Smooth muscle cell (in vitro differentiated cells): ENCODE measurements around the gene ZNRD2. TPM values are rescaled to one million over a fixed set of nuclear protein-coding genes. Genes with fewer than 3 reads are reported as not detected.

Source experiments
- DNase-seq: peaks from one replicate; lab custom pipeline; 2025; ENCODE audit not compliant: unreplicated experiment; lab: John Stamatoyannopoulos, UW
- H2AFZ ChIP-seq: fragments of 200-600 bp; sonication (generic); 2 replicates; pipeline ENCODE4 v1.6.0; 2016; ENCODE audit warnings: antibody characterized with exemption, low read depth, mild to moderate bottlenecking
- H3F3A ChIP-seq: fragments of 200-600 bp; sonication (generic); 2 replicates; pipeline ENCODE4 v1.6.0; 2017; ENCODE audit warnings: antibody characterized with exemption, low read depth
- H3K27ac ChIP-seq: fragments of 200-600 bp; sonication (generic); 2 replicates; pipeline ENCODE4 v1.5.1; 2016; ENCODE audit warnings: low read depth, mild to moderate bottlenecking
- H3K27me3 ChIP-seq: fragments of 200-600 bp; sonication (generic); 2 replicates; pipeline ENCODE4 v1.6.1; 2016; ENCODE audit warnings: low read depth, mild to moderate bottlenecking
- H3K36me3 ChIP-seq: fragments of 200-600 bp; sonication (generic); 2 replicates; pipeline ENCODE4 v1.5.1; 2016; ENCODE audit warnings: low read depth
- H3K4me1 ChIP-seq: fragments of 200-600 bp; sonication (generic); 2 replicates; pipeline ENCODE4 v1.5.1; 2016; ENCODE audit warnings: low read depth
- H3K4me2 ChIP-seq: fragments of 200-600 bp; sonication (generic); 2 replicates; pipeline ENCODE4 v1.6.0; 2016; ENCODE audit warnings: mild to moderate bottlenecking
- H3K4me3 ChIP-seq: fragments of 200-600 bp; sonication (generic); 2 replicates; pipeline ENCODE4 v1.5.1; 2016; ENCODE audit warnings: mild to moderate bottlenecking
- H3K79me2 ChIP-seq: fragments of 200-600 bp; sonication (generic); 2 replicates; pipeline ENCODE4 v1.6.0; 2016; ENCODE audit warnings: low read depth, mild to moderate bottlenecking
- H3K9ac ChIP-seq: fragments of 200-600 bp; sonication (generic); 2 replicates; pipeline ENCODE4 v1.6.0; 2016; ENCODE audit warnings: low read depth
- H3K9me3 ChIP-seq: fragments of 200-600 bp; sonication (generic); replicated peaks from 2 replicates; pipeline ENCODE4 v1.5.1; 2016; ENCODE audit warnings: low read depth
- H4K20me1 ChIP-seq: fragments of 200-600 bp; sonication (generic); 2 replicates; pipeline ENCODE4 v1.6.0; 2016; ENCODE audit warnings: low read depth
- WGBS: methylation state at CpG from one replicate; pipeline ENCODE4 v1.1.7; 2016; ENCODE audit warnings: low lambda C conversion rate; 5-methylcytosine and 5-hydroxymethylcytosine counted together
- polyA plus RNA-seq: library from polyadenylated mRNA; unstranded; fragments of >200 nt; fragmentation: Nextera tagmentation; extraction: Ambion mirVana; gene quantifications from 2 replicates; pipeline ENCODE4 v1.2.1, GENCODE V29; 2016
- total RNA-seq: library from RNA; depleted of rRNA; stranded (reverse); fragments of >200 nt; gene quantifications from 2 replicates; pipeline ENCODE4 v1.2.3, GENCODE V29; 2014
- TF ChIP-seq, protein P1 (sequence below): fragments of 200-600 bp; sonication (generic); IDR thresholded peaks from 2 replicates; pipeline ENCODE4 v1.5.1; 2017; ENCODE audit warnings: borderline replicate concordance, mild to moderate bottlenecking, antibody characterized with exemption; ENCODE audit not compliant: insufficient read depth, poor library complexity, severe bottlenecking

The ZNRD2 gene
- total and polyA plus RNA-seq, 2 experiments from 2014 or later = 55.5 to 105 TPM

DNA sequence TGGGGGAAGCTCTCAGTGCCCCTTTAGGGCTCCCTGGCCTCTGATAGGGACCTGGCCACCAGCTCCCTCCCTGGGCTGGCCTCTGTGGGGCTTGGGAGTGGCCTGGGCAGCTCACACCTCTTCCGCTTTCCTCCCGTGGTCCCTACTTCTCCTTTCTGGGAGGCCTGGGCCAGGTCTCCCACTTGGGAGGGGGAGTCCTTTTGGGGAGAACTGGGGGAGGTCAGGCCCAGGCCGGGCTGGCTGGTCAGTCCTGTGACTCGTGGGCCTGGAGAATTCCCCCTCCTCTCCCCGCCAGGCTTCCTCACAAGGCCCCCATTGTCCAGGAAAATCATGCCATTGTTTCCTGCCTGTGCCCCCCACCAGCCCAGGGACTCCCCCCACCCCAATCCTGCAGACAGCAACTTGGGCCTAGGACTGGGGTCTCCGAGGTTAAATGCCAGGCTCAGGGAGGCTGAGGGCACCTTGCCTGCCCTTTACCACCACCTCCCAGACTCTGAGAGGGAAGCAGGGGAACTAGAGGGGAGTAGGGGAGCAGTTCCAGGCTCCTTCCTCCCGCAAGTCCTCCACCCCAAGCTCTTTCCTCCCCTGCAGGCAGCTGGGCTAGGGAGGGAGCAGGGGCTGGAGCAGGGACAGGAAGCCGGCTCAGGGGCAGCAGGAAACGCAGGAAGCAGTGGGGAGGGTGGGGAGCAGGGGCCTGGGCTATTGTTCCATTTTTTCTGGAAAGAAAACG is 40.9 kb downstream of the ZNRD2 start:
- Histone ChIP-seq H3K27me3 (no peaks in the 10 kb centered on the region), H4K20me1 (peaks cover 65% of the 10 kb centered on the region), H3K79me2 (peaks cover 35% of the 10 kb centered on the region), H3K4me3 (peak overlapping the region; percentile 65), H3K4me1 (peaks cover 29% of the 10 kb centered on the region), H3K9ac (no peak overlapping the region), H3K27ac (no peak overlapping the region), H3K36me3 (no peaks in the 10 kb centered on the region), H2AFZ (no peak overlapping the region), H3K9me3 (no peaks in the 10 kb centered on the region), H3F3A (peaks cover 5% of the 10 kb centered on the region), H3K4me2 (peak overlapping the region; percentile 90)
- 80% methylated on average over 10 of the region's 10 CpGs for WGBS
- TF ChIP-seq, protein P1, sequence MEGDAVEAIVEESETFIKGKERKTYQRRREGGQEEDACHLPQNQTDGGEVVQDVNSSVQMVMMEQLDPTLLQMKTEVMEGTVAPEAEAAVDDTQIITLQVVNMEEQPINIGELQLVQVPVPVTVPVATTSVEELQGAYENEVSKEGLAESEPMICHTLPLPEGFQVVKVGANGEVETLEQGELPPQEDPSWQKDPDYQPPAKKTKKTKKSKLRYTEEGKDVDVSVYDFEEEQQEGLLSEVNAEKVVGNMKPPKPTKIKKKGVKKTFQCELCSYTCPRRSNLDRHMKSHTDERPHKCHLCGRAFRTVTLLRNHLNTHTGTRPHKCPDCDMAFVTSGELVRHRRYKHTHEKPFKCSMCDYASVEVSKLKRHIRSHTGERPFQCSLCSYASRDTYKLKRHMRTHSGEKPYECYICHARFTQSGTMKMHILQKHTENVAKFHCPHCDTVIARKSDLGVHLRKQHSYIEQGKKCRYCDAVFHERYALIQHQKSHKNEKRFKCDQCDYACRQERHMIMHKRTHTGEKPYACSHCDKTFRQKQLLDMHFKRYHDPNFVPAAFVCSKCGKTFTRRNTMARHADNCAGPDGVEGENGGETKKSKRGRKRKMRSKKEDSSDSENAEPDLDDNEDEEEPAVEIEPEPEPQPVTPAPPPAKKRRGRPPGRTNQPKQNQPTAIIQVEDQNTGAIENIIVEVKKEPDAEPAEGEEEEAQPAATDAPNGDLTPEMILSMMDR = no peak
- no peak for DNase-seq

DNA sequence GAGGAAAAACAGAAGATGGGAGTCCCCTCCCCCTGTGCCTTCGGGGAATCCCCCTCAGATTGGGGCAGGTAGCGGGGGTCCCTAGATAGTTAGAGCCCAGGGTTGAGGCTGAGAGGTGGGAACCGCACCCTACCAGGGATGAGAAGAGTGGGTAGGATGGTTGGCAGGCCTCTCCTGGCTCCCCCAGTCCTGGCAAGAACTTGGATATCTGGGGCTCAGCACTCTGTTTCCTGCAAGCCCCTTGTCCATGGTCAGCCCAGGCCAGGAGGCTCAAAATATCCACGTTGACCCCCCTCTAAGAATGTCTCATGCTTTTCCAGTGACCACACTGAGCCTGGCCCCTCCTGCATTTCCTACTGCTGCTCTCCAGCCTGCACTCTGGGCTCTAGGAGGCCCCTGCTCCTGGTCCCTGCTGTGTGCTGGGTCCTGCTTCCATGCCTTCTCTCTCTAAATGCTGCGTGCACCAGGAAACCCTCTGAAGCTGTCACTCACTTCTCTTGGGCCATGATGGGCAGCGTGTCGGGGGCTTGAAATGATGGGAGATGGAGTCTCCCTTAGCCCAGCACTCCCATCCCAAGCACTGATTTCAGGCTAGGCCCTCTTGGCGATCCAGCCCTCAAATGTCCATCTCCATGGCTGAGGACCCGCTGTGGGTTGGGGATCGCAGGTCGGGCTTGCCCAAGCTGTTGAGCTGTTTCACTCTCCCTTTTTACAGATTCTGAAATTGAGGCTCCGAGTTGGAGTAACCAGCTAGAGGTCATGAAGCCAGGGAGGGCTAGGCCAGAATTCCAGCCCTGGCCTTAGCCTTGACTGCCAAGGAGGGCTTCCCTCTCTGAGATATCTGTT is 41.7 kb downstream of the ZNRD2 start:
- Histone ChIP-seq H3K4me3 (peak overlapping the region; percentile 65), H2AFZ (no peak overlapping the region), H3F3A (no peaks in the 10 kb centered on the region), H3K36me3 (no peaks in the 10 kb centered on the region), H4K20me1 (peaks cover 68% of the 10 kb centered on the region), H3K27me3 (no peaks in the 10 kb centered on the region), H3K27ac (no peak overlapping the region), H3K4me1 (peaks cover 23% of the 10 kb centered on the region), H3K9ac (no peak overlapping the region), H3K4me2 (peak overlapping the region; percentile 90), H3K79me2 (peaks cover 42% of the 10 kb centered on the region), H3K9me3 (no peaks in the 10 kb centered on the region)
- DNase-seq = no peak
- whole genome bisulfite sequencing = 91% methylated on average over 12 of the region's 12 CpGs
- TF ChIP-seq, protein P1 = no peak

DNA sequence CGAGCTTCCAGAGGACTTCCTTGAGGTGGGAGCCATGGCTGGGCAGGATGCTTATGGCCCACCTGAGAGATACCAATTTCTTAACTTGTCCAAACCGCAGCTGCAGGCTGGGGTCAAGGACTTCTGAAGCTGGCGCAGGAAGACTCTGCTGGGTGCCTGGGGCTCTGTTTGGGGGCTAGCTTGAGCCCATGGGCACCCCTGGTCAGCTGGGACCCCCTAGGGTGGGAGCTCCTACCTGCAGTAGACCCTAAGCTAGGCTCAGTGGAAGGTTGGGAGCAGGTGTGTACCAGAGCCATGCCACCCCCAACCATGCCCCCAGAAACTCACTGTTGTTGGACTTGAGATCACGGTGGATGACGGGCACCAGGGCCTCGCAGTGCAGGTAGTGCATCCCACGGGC is 42.4 kb downstream of the ZNRD2 start:
- DNase-seq = no peak
- Histone ChIP-seq H3K4me2 (peak overlapping the region; percentile 90), H3F3A (no peaks in the 10 kb centered on the region), H3K27me3 (no peaks in the 10 kb centered on the region), H2AFZ (no peak overlapping the region), H3K4me3 (peak overlapping the region; percentile 65), H3K9ac (no peak overlapping the region), H4K20me1 (peaks cover 63% of the 10 kb centered on the region), H3K79me2 (peaks cover 50% of the 10 kb centered on the region), H3K4me1 (peaks cover 20% of the 10 kb centered on the region), H3K36me3 (no peaks in the 10 kb centered on the region), H3K27ac (no peak overlapping the region), H3K9me3 (no peaks in the 10 kb centered on the region)
- WGBS = 97% methylated on average over 7 of the region's 7 CpGs
- TF ChIP-seq, protein P1 = no peak
